Hepatocyte (in vitro differentiated cells): Measurements from ENCODE around the gene NUPR1.

Experiments
- CTCF ChIP-seq: fragments of 200-600 bp; sonication (generic); IDR thresholded peaks from 2 replicates; pipeline ENCODE4 v1.5.1; 2016; ENCODE audit warnings: antibody characterized with exemption, mild to moderate bottlenecking; ENCODE audit not compliant: poor library complexity
- EZH2 ChIP-seq: fragments of 200-600 bp; sonication (generic); IDR thresholded peaks from 2 replicates; pipeline ENCODE4 v1.6.1; 2016; ENCODE audit warnings: antibody characterized with exemption, mild to moderate bottlenecking, borderline replicate concordance
- EZH2phosphoT487 ChIP-seq: fragments of 200-600 bp; sonication (generic); IDR thresholded peaks from one replicate; pipeline ENCODE4 v1.6.1; 2018; ENCODE audit warnings: antibody characterized with exemption, mild to moderate bottlenecking, low read depth, moderate library complexity; ENCODE audit not compliant: unreplicated experiment, severe bottlenecking

DNA sequence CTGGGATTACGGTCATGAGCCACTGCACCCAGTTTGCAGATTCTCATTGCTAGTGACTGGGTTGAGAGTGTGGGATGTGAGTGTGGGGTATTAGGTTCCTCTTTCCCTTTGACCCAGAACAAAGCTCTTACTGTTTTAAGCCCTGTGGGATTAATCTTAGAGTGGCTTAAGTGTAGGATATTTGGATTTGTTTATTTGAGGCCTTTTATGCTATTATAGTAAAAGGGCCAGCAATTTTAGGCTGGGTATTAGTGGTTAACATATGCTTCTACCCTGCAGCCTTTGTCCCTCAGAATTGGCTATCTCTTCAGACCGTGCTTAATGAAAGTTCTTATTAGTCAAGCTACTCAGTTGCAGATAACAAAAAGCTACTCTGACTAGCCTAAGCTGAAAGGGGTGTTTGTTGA is 18.1 kb upstream of the NUPR1 start:
- no peak for TF ChIP-seq CTCF
- no peak for TF ChIP-seq EZH2
- no peak for TF ChIP-seq EZH2phosphoT487
